ENCODE data around the gene LSM8. TPM values are rescaled to one million over a fixed set of nuclear protein-coding genes. Genes with fewer than 3 reads are reported as not detected.

The LSM8 gene
- total RNA-seq, 1 donor from 2014 or later = 52.3 TPM

GRCh38 chr7:118183428-118183785 lies 557 bp upstream of the LSM8 start:
- no peaks in the 10 kb centered on the region for H3K9me3 Mint-ChIP-seq
- ChIA-PET CTCF (no interaction called here), POLR2A (interaction anchor here (1.0 kb wide), 1 partner anchor 10 kb away, joined by 3 read pairs; no protein-coding TSS in a partner anchor)
- peak overlapping the region; percentile 98 for H3K27ac Mint-ChIP-seq
- no peak for TF ChIP-seq CTCF (IDR thresholded peaks at IDR 0.05)
- no peaks in the 10 kb centered on the region for H3K27me3 Mint-ChIP-seq
- intact Hi-C loops (cut with micrococcal nuclease) = loop anchor here (1.0 to 10.0 kb wide), 4 partner anchors 103 to 1321 kb away; partner anchors contain the start of genes CAPZA2 and ST7
- peak overlapping the region; percentile 97 for H3K4me3 Mint-ChIP-seq
- H3K4me1 Mint-ChIP-seq = peaks cover 61% of the 10 kb centered on the region
- ATAC-seq (ENCODE audit: low read depth) (peak; percentile 4), DNase-seq (peak; percentile 16)
- H3K36me3 Mint-ChIP-seq (ENCODE audit: low read depth) = peaks cover 44% of the 10 kb centered on the region

GRCh38 chr7:118184565-118184940 lies 589 bp downstream of the LSM8 start:
- H3K27me3 Mint-ChIP-seq = no peaks in the 10 kb centered on the region
- POLR2A ChIA-PET = interaction anchor here (1.0 kb wide), 1 partner anchor 9 kb away, joined by 3 read pairs; no protein-coding TSS in a partner anchor
- no peak for DNase-seq
- H3K36me3 Mint-ChIP-seq (ENCODE audit: low read depth) = peaks cover 50% of the 10 kb centered on the region
- no peaks in the 10 kb centered on the region for H3K9me3 Mint-ChIP-seq
- CTCF ChIA-PET = interaction anchor here (1.1 kb wide), 1 partner anchor 11 kb away, joined by 4 read pairs; no protein-coding TSS in a partner anchor
- ATAC-seq (ENCODE audit: low read depth) = no peak
- H3K4me3 Mint-ChIP-seq = peak overlapping the region; percentile 97
- H3K4me1 Mint-ChIP-seq = peaks cover 58% of the 10 kb centered on the region
- no peak for TF ChIP-seq CTCF (IDR thresholded peaks at IDR 0.05)
- intact Hi-C loops (cut with micrococcal nuclease) = loop anchor here (1.0 to 10.0 kb wide), 4 partner anchors 12 to 1232 kb away; partner anchors contain the start of gene ST7
- peak overlapping the region; percentile 98 for H3K27ac Mint-ChIP-seq

GRCh38 chr7:118185163-118185860 lies 1.3 kb downstream of the LSM8 start:
- no peaks in the 10 kb centered on the region for H3K27me3 Mint-ChIP-seq
- peak overlapping the region; percentile 98 for H3K27ac Mint-ChIP-seq
- peaks cover 51% of the 10 kb centered on the region for H3K4me1 Mint-ChIP-seq
- H3K4me3 Mint-ChIP-seq = peak overlapping the region; percentile 97
- ChIA-PET POLR2A (interaction anchor here (0.6 kb wide), 1 partner anchor 85 kb away, joined by 3 read pairs; no protein-coding TSS in a partner anchor), CTCF (interaction anchor here (1.1 kb wide), 1 partner anchor 10 kb away, joined by 4 read pairs; no protein-coding TSS in a partner anchor)
- H3K9me3 Mint-ChIP-seq = no peaks in the 10 kb centered on the region
- H3K36me3 Mint-ChIP-seq (ENCODE audit: low read depth) = peaks cover 55% of the 10 kb centered on the region
- ATAC-seq (ENCODE audit: low read depth) (no peak), DNase-seq (no peak)
- intact Hi-C loops (cut with micrococcal nuclease) = loop anchor here (10.0 kb wide), 1 partner anchor 1071 kb away; no protein-coding TSS in a partner anchor
- no peak for TF ChIP-seq CTCF (IDR thresholded peaks at IDR 0.05)

- intact Hi-C loops (cut with micrococcal nuclease) = loop anchor here (10.0 kb wide), 1 partner anchor 1072 kb away; no protein-coding TSS in a partner anchor
- Mint-ChIP-seq H3K27me3 (no peaks in the 10 kb centered on the region), H3K4me3 (peak overlapping the region; percentile 29), H3K9me3 (no peaks in the 10 kb centered on the region), H3K36me3 (ENCODE audit: low read depth) (peaks cover 58% of the 10 kb centered on the region), H3K27ac (no peak overlapping the region), H3K4me1 (peaks cover 49% of the 10 kb centered on the region)
- ChIA-PET CTCF (interaction anchor here (2.4 kb wide), 1 partner anchor 11 kb away, joined by 5 read pairs; no protein-coding TSS in a partner anchor), POLR2A (no interaction called here)
- no peak for DNase-seq
- no peak for TF ChIP-seq CTCF (IDR thresholded peaks at IDR 0.05)
- no peak for ATAC-seq (ENCODE audit: low read depth)
Observed at GRCh38 chr7:118186501-118186900, 2.5 kb downstream of the LSM8 start.

- no peak for TF ChIP-seq CTCF (IDR thresholded peaks at IDR 0.05)
- POLR2A ChIA-PET = no interaction called here
- CTCF ChIA-PET = interaction anchor here (1.0 to 1.1 kb wide), 2 partner anchors 9 to 981 kb away, joined by 3 to 4 read pairs; no protein-coding TSS in a partner anchor
- ATAC-seq (ENCODE audit: low read depth) (no peak), DNase-seq (no peak)
- H3K4me1 Mint-ChIP-seq = peaks cover 2% of the 10 kb centered on the region
- H3K9me3 Mint-ChIP-seq = no peaks in the 10 kb centered on the region
- no peak overlapping the region for H3K27ac Mint-ChIP-seq
- peaks cover 22% of the 10 kb centered on the region for H3K36me3 Mint-ChIP-seq (ENCODE audit: low read depth)
- no peaks in the 10 kb centered on the region for H3K27me3 Mint-ChIP-seq
- H3K4me3 Mint-ChIP-seq = no peak overlapping the region
- intact Hi-C loops (cut with micrococcal nuclease) = no loop called here
Observed at GRCh38 chr7:118194571-118194970, 10.6 kb downstream of the LSM8 start.

Data from activated B cell treated with CpG ODN at 0.5 μM for 24 hours (primary cell).